ENCODE measurements around the gene KRTAP26-1. TPM values are rescaled to one million over a fixed set of nuclear protein-coding genes. Genes with fewer than 3 reads are reported as not detected.

KRTAP26-1 gene
- not detected for total RNA-seq

DNA sequence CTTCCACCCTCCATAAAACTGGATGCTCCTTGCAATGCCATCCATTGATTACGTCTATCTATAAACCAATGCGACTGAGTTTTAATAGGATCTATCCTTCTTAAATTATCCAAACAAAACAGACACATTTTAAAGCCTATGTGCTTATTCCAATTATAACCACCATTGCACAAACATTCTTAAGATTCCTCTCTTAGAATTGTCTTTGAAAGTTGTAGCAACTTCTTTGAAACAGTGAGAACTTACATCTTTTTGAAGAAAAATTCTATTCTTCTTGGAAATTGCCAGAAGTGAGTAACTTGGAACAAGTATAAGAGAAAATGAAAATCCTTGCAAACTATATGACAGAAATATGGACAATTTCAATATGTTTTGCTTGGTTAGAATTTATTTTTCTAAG lies at the start of gene KRTAP26-1:
Gene KRTAP26-1, minus strand, starts transcription at position 101 of the 400 bp plus-strand sequence. CDS start 280 bp downstream, outside the sequence.
- 91 to 99% methylated on average over 2 of the region's 2 CpGs for WGBS, 2 donors
- Histone ChIP-seq H3K27me3 (no peaks in the 10 kb centered on the region), H3K4me1 (no peaks in the 10 kb centered on the region), H3K9me3 (no peaks in the 10 kb centered on the region), H3K27ac (no peak within 1 kb of the TSS), H3K36me3 (no peaks in the 10 kb centered on the region), H3K4me3 (no peak within 1 kb of the TSS)
- ATAC-seq (ENCODE audit: low FRiP score in 2 of 2): no peak
- no peak for DNase-seq
- TF ChIP-seq POLR2A (IDR thresholded peaks at IDR 0.05): no peak
- TF ChIP-seq EP300 (IDR thresholded peaks at IDR 0.05): no peak
- TF ChIP-seq, protein P1, sequence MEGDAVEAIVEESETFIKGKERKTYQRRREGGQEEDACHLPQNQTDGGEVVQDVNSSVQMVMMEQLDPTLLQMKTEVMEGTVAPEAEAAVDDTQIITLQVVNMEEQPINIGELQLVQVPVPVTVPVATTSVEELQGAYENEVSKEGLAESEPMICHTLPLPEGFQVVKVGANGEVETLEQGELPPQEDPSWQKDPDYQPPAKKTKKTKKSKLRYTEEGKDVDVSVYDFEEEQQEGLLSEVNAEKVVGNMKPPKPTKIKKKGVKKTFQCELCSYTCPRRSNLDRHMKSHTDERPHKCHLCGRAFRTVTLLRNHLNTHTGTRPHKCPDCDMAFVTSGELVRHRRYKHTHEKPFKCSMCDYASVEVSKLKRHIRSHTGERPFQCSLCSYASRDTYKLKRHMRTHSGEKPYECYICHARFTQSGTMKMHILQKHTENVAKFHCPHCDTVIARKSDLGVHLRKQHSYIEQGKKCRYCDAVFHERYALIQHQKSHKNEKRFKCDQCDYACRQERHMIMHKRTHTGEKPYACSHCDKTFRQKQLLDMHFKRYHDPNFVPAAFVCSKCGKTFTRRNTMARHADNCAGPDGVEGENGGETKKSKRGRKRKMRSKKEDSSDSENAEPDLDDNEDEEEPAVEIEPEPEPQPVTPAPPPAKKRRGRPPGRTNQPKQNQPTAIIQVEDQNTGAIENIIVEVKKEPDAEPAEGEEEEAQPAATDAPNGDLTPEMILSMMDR (IDR thresholded peaks at IDR 0.05): no peak
- TF ChIP-seq POLR2AphosphoS5 (IDR thresholded peaks at IDR 0.05): no peak

GRCh38 chr21:30355906-30356305 lies 35.8 kb upstream of the KRTAP26-1 start:
- Histone ChIP-seq H3K4me3 (no peak overlapping the region), H3K27me3 (no peaks in the 10 kb centered on the region), H3K27ac (no peak overlapping the region), H3K36me3 (no peaks in the 10 kb centered on the region), H3K4me1 (no peaks in the 10 kb centered on the region), H3K9me3 (no peaks in the 10 kb centered on the region)
- 69 to 70% methylated on average over 3 of the region's 3 CpGs for WGBS, 2 donors
- ATAC-seq (ENCODE audit: low FRiP score in 2 of 2): no peak
- TF ChIP-seq EP300 (IDR thresholded peaks at IDR 0.05) (no peak), POLR2A (IDR thresholded peaks at IDR 0.05) (no peak), POLR2AphosphoS5 (IDR thresholded peaks at IDR 0.05) (no peak)
- TF ChIP-seq, protein P1 (IDR thresholded peaks at IDR 0.05): no peak
- no peak for DNase-seq

DNA sequence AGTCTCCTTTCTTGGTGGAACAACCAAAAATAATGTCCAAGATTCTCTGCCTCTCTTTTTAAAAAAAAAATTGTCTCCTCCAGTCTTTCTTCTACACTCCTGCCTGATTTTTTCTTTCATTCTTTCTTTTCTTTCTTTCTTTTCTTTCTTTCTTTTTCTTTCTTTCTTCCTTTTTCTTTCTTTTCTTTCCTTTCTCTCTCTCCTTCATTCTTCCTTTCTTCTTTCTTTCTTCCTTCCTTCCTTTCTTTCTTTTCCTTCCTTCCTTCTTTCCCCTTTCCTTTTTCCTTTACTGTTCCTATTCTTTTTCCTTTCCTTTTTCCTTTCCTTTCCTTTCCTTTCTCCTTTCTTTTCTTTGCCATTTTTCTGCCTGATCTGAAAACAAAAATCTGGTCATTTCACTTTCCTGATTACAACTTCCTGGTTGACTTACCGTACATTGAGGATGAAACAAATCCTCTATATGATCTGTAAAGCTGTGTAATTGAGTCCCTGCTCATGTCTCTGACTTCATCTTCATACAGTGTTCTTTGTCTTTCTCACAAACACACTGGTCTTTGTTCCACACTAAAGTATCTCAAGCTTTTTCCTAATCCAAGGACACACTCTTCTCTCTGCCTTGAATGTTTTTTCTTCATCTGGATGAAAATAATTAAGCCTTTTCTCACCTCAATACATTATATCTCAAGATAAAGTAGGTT lies 34.3 kb upstream of the KRTAP26-1 start:
- no peaks in the 10 kb centered on the region for H3K4me1 ChIP-seq
- no peak for DNase-seq
- H3K27me3 ChIP-seq: no peaks in the 10 kb centered on the region
- TF ChIP-seq POLR2A (IDR thresholded peaks at IDR 0.05) (no peak), POLR2AphosphoS5 (IDR thresholded peaks at IDR 0.05) (no peak), EP300 (IDR thresholded peaks at IDR 0.05) (no peak)
- TF ChIP-seq, protein P1 (IDR thresholded peaks at IDR 0.05): no peak
- no peaks in the 10 kb centered on the region for H3K36me3 ChIP-seq
- WGBS, 2 donors: 65 to 74% methylated on average over 1 of the region's 1 CpG
- no peaks in the 10 kb centered on the region for H3K9me3 ChIP-seq
- no peak overlapping the region for H3K27ac ChIP-seq
- H3K4me3 ChIP-seq: no peak overlapping the region
- ATAC-seq (ENCODE audit: low FRiP score in 2 of 2): no peak

DNA sequence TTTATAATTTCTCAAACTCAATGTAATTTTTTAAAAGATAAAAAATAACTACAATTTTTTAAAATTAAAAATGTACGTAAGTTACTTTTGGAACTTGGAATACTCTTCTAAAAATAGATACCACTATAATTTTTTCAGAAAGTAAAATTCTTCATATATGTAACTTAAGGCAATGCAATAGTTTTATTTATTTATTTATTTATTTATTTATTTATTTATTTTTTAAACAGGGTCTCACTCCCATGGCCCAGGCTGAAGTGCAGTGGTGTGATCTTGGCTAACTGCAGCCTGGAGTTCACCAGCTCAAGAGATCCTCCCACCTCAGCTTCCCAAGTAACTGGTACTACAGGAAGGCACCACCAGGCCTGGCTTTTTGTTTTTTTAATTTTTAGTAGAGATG lies 31.4 kb upstream of the KRTAP26-1 start:
- H3K27me3 ChIP-seq: no peaks in the 10 kb centered on the region
- DNase-seq (no peak), ATAC-seq (ENCODE audit: low FRiP score in 2 of 2) (no peak)
- no peaks in the 10 kb centered on the region for H3K9me3 ChIP-seq
- no peak for TF ChIP-seq EP300 (IDR thresholded peaks at IDR 0.05)
- TF ChIP-seq POLR2A (IDR thresholded peaks at IDR 0.05): no peak
- TF ChIP-seq, protein P1 (IDR thresholded peaks at IDR 0.05): no peak
- TF ChIP-seq POLR2AphosphoS5 (IDR thresholded peaks at IDR 0.05): no peak
- H3K27ac ChIP-seq: no peak overlapping the region
- no peak overlapping the region for H3K4me3 ChIP-seq
- no peaks in the 10 kb centered on the region for H3K4me1 ChIP-seq
- WGBS, 2 donors: 90 to 93% methylated on average over 1 of the region's 1 CpG
- H3K36me3 ChIP-seq: no peaks in the 10 kb centered on the region

DNA sequence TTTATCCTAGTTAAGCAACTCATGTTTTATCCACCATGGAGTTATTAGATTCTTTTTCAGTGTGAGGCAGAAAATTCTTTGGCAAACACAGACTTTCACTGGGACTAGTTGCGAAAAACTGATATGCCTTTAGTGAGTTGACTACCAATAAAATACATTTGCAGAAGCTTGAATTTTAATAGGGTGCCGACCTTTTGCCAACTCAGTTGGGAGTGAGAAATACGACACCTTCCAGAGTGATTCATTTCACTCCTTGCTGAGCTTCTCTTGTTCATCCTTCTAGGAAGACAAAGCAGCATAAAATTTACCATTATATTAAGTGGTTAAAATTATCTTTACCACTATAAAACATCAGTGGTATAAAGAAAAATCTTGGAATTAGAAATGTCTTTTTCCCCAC lies 29.5 kb upstream of the KRTAP26-1 start:
- Histone ChIP-seq H3K4me1 (no peaks in the 10 kb centered on the region), H3K27me3 (no peaks in the 10 kb centered on the region), H3K9me3 (no peaks in the 10 kb centered on the region), H3K36me3 (no peaks in the 10 kb centered on the region), H3K4me3 (no peak overlapping the region), H3K27ac (no peak overlapping the region)
- TF ChIP-seq POLR2A (IDR thresholded peaks at IDR 0.05) (no peak), EP300 (IDR thresholded peaks at IDR 0.05) (no peak), POLR2AphosphoS5 (IDR thresholded peaks at IDR 0.05) (no peak)
- TF ChIP-seq, protein P1 (IDR thresholded peaks at IDR 0.05): no peak
- ATAC-seq (ENCODE audit: low FRiP score in 2 of 2) (no peak), DNase-seq (no peak)
- WGBS, 2 donors: 56 to 60% methylated on average over 3 of the region's 3 CpGs

Data from upper lobe of left lung (tissue), 6 donors.